AG09309 (cell line): ENCODE results near the gene TTLL11.

ENCODE experiments used
- DNase-seq: peaks from one replicate; pipeline ENCODE4 v3.0.0-alpha.2; 2010; ENCODE audit warnings: low read depth
- H3K4me3 ChIP-seq: 2 replicates; pipeline ENCODE4 v1.5.1; 2011; ENCODE audit warnings: mild to moderate bottlenecking, low read depth, low read length, moderate library complexity; ENCODE audit not compliant: control insufficient read depth
- TF ChIP-seq, protein P1 (sequence below): IDR thresholded peaks from 2 replicates; pipeline ENCODE4 v1.5.1; 2011; ENCODE audit warnings: mild to moderate bottlenecking, low read depth, low read length, inconsistent platforms; ENCODE audit not compliant: insufficient read depth, control insufficient read depth; ENCODE audit errors: missing control alignments

The TTLL11 gene

GRCh38 chr9:122115176-122116035, 22.3 kb upstream of the TTLL11 start:
- no peak for DNase-seq
- no peak overlapping the region for H3K4me3 ChIP-seq
- TF ChIP-seq, protein P1, sequence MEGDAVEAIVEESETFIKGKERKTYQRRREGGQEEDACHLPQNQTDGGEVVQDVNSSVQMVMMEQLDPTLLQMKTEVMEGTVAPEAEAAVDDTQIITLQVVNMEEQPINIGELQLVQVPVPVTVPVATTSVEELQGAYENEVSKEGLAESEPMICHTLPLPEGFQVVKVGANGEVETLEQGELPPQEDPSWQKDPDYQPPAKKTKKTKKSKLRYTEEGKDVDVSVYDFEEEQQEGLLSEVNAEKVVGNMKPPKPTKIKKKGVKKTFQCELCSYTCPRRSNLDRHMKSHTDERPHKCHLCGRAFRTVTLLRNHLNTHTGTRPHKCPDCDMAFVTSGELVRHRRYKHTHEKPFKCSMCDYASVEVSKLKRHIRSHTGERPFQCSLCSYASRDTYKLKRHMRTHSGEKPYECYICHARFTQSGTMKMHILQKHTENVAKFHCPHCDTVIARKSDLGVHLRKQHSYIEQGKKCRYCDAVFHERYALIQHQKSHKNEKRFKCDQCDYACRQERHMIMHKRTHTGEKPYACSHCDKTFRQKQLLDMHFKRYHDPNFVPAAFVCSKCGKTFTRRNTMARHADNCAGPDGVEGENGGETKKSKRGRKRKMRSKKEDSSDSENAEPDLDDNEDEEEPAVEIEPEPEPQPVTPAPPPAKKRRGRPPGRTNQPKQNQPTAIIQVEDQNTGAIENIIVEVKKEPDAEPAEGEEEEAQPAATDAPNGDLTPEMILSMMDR: no peak

DNA sequence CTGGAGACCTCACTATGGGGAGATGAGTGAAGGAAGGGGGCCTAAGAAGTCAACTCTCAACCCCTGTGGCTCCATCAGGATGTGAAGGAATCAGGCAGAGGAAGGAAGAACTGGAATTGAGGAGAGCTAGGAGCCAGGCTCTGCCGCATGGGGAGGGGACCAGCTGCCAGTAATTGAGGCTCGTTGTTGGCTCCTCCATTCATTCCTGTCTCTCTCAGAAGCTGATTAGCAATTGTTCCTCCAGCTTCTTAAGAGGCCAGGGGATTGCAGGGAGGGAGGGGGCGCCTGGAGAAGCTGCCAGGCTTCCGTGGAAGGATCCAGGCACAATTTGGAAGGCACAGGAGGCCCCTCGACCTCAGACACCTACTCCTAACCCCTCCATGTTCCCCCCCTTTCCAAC, 20.5 kb upstream of the TTLL11 start:
- no peak for DNase-seq
- TF ChIP-seq, protein P1: no peak
- no peak overlapping the region for H3K4me3 ChIP-seq

GRCh38 chr9:122112238-122112637, 19.1 kb upstream of the TTLL11 start:
- TF ChIP-seq, protein P1: no peak
- no peak overlapping the region for H3K4me3 ChIP-seq
- DNase-seq: no peak

DNA sequence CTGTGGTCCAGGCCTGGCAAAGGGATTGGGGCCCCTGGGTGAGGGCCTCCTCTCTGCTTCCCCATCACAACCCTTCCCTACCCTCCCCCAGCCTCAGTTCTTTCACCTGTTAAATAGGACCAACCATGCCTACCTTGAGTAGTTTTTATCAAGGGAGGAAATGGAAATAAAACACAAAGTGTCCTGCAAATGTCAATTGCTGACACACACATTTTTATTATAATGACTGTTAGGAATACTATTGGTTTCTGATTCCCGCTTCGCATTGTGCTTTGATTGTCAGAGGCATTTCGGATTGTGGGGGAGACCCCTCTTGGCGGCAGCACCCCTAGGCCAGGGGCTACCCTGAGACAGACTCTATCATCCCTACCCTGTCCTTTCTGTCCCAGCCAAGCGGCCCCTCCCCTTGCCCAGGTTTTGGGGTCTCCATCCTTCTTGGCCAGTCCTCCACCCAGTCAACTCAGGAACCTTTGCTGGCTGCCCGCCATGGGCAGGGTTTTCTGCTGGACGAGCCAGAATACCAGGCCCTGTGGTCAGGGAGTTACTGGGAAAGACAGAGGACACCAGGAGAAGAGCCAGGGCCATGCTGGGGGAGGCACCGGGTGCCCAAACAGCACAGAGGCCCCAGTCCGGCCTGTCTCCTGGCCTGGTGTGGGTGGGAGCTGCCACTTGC, 18.4 kb upstream of the TTLL11 start:
- H3K4me3 ChIP-seq: no peak overlapping the region
- DNase-seq: no peak
- TF ChIP-seq, protein P1: no peak

DNA sequence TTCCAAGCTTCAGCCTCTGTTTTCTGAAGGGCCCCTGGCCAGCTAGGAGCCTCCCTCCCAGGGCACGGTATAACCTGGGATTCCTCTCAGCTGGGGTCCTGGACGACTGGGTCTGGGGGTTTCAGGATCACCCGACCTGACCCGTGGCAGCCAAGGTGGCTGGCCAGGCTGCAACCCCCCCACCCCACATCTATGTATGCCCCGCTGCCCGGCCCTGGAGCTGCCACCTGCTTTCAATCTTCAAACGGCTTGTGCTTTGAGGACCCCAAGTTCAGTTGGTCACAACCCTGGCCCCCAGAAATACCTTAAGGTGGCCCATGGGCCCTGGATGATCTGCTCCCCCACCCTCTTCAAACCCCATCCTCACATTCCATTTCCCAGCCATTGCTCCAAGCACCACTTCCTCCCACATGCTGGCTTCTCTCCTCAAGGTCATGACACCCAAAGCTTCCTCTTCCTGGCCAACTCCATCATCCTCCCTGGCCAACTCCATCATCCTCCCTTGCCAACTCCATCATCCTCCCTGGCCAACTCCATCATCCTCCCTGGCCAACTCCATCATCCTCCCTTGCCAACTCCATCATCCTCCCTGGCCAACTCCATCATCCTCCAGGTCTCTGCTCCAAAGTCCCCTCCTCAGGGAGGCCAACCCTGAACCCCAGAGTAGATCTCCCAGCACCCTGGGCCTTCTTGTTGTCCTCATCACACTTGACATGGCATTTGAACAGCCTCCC, 17.2 kb upstream of the TTLL11 start:
- TF ChIP-seq, protein P1: no peak
- DNase-seq: no peak
- H3K4me3 ChIP-seq: no peak overlapping the region

DNA sequence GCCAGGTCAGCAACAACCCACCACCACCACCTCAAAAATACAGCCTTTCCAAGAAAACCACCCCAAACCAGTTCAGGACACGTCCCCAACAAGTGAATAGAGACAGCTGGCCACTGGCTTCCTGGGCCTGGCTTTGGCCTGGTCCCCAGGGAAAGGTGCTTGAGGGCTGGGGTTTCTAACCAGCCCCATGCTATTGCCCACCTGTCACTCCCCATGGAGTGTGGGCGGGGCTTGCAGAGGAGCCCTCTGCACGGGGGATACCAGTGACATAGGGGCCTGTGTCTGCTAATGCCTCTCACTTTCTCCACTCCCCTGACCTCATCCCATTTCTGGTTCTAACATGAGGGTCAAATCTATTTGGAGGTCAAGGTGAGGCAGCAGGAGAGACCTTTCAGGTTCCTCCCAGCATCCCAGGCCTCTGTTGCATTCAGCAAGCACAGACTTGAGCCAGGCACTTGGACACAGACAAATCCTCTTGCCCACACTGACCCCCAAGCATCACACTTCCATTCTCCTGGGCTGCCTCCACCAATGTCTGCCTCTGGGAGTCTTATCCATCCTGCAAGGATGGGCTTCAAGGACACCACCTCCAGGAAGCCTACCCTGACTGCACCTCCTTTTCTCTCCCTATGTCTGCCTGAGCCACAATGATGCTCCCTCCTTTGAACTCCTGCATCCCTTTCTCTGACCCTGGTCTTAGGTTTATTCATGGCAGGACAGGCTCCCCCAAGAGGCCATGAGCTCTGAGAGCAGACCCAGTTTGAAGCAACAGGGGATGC, 16.1 kb upstream of the TTLL11 start:
- TF ChIP-seq, protein P1: no peak
- H3K4me3 ChIP-seq: no peak overlapping the region
- no peak for DNase-seq
